Suppressor macrophage treated with lipopolysaccharide for 4 hours (primary cell): ENCODE results near the gene SBSN.

Source experiments
- DNase-seq: peaks from one replicate; pipeline ENCODE4 v3.0.0-alpha.2; 2020

SBSN gene, protein sequence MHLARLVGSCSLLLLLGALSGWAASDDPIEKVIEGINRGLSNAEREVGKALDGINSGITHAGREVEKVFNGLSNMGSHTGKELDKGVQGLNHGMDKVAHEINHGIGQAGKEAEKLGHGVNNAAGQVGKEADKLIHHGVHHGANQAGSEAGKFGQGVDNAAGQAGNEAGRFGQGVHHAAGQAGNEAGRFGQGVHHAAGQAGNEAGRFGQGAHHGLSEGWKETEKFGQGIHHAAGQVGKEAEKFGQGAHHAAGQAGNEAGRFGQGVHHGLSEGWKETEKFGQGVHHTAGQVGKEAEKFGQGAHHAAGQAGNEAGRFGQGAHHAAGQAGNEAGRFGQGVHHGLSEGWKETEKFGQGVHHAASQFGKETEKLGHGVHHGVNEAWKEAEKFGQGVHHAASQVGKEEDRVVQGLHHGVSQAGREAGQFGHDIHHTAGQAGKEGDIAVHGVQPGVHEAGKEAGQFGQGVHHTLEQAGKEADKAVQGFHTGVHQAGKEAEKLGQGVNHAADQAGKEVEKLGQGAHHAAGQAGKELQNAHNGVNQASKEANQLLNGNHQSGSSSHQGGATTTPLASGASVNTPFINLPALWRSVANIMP

GRCh38 chr19:35528218-35529038 lies at the start of gene SBSN:
SBSN (minus strand) TSS chr19:35528311; CDS start chr19:35528281, 30 bp downstream.
- peak; percentile 58 for DNase-seq

DNA sequence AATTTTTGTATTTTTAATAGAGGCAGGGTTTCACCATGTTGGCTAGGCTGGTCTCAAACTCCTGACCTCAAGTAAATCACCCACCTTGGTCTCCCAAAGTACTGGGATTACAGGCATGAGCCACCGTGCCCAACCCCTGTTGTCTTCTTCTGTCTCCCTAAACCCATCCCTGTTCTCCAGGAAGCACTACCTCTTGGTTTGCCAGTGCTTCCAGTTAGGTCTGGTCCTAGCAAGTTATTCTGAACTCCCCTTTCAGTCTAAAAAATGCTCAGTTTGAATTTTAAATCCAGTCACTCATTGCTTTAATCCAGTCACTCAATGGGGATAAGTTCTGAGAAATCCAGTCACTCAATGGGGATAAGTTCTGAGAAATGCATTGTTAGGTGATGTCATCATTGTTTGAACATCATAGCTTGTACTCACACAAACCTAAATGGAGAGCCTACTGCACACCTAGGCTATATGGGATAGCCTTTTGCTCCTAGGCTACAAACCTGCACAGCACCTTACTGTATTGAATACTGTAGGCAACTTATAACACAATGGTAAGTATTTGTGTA lies 43.4 kb upstream of the SBSN start:
- no peak for DNase-seq

DNA sequence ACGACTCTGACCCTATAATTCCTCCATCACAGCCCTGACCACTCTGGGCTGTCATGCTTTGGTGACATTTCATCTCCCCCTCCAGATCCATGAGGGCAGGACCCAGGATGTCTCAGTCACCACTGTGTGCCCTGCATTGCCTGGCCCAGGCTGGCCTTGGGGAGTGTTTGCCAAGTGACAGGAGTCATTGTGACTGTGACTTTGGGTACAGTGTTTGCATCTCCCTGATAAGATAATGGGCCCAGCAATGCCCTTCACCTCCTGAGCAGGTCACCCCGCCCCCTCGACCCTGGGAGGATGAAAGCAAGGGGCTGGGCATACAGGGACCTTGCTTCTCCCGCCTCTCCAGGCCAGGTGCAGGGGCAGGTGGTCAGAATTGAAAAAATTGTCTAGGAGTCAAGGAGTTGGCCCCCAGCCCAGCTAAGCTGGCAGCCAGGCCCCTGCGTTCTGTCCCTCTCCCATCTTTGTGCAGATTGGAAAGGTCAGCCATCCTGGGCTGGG lies 41.2 kb upstream of the SBSN start:
- no peak for DNase-seq

DNA sequence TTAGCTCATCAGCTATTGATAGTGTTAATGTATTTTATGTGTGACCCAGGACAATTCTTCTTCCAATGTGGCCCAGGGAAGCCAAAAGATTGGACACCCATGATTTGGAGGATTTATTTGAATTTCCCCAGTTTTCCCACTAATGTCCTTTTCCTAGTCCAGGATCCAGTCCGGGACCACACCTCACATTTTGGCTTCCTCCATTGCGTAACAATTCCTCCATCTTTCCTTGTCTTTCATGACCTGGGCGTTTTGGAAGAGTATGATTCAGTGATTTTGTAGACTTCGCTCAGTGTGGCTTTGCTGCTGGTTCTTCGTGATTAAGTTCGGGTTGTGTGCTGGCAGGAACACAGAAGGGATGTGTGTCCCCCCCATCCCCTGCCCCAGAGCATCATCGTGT lies 38.6 kb upstream of the SBSN start:
- DNase-seq: no peak

GRCh38 chr19:35565016-35565856 lies 37.1 kb upstream of the SBSN start:
- no peak for DNase-seq

DNA sequence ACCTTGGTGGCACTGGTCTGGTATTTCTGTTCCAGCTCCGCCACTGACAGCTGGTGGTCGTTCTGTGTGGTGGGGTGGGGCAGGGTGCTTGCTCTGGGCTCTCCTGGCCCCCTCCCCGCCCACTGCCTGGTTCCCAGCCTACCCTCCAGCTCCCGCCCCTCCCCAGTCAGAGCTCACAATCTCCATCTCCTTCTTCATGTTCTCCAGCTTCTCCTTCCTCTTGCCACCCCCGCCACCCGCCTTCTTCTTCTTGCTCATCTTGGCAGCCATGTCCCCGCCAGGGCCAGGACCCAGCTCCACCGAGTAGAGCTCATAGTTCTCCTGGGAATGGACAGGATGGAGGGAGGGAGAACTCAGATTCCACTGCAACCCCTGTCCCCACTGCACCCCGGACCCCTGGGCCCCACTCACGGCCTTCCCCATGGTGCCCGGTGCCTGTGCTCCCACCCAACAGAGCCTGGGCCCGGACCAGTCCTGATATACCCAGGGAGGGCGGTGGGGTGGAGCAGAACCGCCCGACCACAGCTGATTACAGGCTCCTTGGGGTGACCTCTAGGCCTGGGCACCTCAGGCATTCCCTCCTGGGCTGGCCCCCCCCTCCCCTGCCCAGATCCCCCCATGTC lies 35.2 kb upstream of the SBSN start, which contains the start of gene ATP4A:
Gene ATP4A (minus strand): TSS at position 452 of the 623 bp plus-strand sequence. CDS start 29 bp downstream, at position 423.
- DNase-seq: no peak

GRCh38 chr19:35562776-35563175 lies 34.7 kb upstream of the SBSN start:
- DNase-seq: no peak

GRCh38 chr19:35562336-35562735 lies 34.2 kb upstream of the SBSN start:
- DNase-seq: no peak

DNA sequence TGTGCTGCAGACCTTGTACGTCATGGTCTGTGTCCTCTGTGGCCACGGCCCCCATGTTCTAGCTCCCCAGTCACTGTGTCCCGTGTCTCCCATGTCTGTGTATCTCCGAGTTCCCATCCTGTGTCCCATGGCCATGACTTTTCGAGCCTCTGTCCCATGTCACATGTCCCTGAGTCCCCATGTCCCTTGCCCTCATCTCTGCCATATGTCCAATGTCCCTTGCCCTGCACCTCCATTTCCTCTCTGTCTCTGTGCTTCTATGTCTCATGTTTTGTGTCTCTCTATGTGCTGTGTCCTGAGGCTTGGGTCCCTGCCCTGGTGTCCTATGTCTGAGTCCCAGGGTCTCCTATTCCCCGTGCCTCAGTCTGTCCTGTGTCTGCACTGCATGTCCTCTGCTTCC lies 33.3 kb upstream of the SBSN start:
- no peak for DNase-seq

GRCh38 chr19:35560677-35561076 lies 32.6 kb upstream of the SBSN start:
- DNase-seq: no peak

GRCh38 chr19:35560271-35560670 lies 32.2 kb upstream of the SBSN start:
- DNase-seq: no peak

DNA sequence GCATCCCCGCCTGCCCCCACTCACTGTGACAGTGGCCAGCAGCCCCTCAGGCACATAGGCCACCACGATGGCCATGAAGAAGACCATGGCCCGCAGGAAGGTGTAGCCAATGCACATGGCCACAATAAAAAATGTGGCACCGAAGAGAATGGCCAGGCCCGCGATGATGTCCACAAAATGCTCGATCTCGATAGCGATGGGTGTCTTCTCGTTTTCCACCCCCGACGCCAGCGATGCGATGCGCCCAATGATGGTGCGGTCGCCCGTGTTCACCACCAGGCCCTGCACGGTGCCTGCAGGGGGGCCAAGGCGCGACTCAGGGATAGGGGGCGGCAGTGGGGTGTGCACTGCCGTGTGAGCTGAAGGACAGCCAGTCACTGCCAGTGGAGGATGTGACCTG lies 31.7 kb upstream of the SBSN start:
- no peak for DNase-seq

DNA sequence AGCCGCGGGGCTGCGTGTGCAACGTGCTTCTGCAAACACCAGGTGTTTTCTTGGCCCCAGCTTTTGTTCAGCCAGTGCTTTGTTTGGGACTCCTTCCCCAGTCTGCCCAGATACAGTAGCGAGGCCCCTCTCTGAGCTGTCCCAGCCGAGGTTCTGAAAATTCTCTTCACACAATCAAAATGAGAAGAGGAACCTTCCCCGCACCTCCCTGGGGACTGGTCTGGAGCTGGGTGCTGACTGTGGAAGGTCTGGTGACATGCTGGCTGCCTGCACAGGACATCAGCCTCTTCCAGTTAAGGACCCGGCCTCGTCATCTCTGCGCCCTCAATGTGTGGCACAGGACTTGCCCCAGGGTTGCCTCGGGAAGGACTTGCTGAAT lies 31.2 kb upstream of the SBSN start:
- DNase-seq: no peak

- DNase-seq: no peak
These were observed 30.5 kb upstream of the SBSN start for GRCh38 chr19:35558400-35559280.

DNA sequence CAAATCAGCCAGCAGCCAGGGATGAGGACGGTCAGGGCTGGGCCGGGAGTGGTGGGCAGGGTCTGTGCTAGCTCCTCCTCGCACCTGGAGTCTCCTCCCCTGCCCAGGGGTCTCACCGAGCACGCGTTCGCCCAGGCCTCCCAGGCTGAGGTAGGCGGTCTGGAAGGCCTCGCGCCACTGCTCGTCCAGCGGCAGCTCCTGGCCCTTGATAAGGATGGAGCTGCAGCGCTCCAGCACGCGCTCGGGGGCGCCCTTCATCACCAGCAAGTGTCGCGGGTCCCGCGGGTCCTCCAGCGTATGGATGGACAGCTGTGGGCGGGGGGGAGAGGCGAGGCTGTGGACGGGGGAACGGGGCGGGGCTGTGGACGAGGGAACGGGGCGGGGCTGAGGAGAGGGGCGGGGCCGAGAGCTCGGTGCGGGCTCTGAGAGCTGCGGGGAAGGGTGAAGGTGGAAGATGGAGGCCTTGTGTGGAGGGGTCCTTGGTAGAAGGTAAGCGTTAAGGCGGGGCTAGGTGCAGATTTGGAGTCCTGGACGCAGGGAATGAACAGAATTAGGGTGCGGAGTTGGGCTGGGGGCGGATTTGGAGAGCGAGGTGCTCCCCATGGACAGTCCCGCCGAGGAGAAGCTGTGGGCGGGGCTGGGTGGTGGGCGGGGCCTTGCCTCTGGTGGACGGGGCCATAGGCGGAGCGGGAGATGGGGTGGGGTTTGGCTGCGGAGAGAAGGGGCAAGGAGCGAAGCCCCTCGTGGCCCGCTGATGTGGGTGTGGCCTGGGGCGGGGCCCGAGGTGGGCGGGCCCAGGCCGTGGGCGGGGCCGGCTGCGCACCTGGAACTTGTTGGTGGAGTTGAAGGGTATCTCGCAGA lies 29.7 kb upstream of the SBSN start:
- DNase-seq: peak; percentile 41

GRCh38 chr19:35556846-35557538 lies 28.9 kb upstream of the SBSN start:
- no peak for DNase-seq

GRCh38 chr19:35556025-35556590 lies 28.0 kb upstream of the SBSN start:
- DNase-seq: no peak

DNA sequence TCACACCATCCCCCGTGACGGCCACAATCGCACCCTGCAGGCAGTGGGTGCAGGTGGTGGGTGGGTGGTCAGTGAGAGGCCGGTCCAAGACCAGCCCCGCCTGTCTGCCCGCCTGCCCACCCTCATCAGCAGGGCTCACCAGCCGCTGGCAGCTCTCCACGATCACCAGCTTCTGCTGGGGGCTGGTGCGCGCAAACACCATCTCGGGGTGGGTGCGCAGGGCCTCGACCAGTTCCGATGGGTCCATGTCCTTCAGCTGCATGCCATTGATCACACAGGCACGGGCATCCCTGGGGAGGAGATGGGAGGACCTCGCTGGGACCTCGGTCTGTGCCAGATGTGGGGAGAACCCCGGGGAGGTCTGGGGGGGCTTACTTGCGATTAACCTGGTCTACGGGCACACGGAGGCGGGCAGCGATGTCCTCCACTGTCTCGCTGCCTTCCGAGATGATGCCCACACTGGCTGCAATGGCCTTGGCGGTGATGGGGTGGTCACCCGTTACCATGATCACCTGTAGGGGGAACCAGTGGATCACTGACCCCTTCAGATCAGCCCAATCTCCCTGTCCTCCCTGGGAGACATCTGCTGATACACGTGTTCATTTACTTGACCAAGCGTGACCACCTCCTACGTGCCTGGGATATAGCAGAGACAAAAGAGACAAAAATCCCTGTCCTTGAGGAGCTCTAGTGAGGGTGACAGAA lies 27.3 kb upstream of the SBSN start:
- no peak for DNase-seq
